ENCODE results near the gene CYP27C1. TPM values are rescaled to one million over a fixed set of nuclear protein-coding genes. Genes with fewer than 3 reads are reported as not detected.

Gene CYP27C1
- total and polyA plus RNA-seq, 9 of the 15 experiments (the other 6 are each of a cell fraction or from before 2014, with no cell fraction given), result not detected

- H3K9me1 ChIP-seq (ENCODE audit: control insufficient read depth, insufficient read depth, low read length), result no peaks in the 10 kb centered on the region
- ATAC-seq, result no peak
- intact Hi-C loops (cut with micrococcal nuclease) (loop anchor here (5.0 to 10.0 kb wide), 2 partner anchors 128 to 451 kb away; partner anchors contain the start of gene GPR17), in situ Hi-C loops (cut with MboI) (no loop called here)
- DNase-seq (ENCODE audit: extremely low read depth in 1 of 4, low spot score in 3 of 4), result no peak
- CTCF ChIA-PET (ENCODE audit: low intra/inter-chr PET ratio), result interaction anchor here (1.4 to 1.6 kb wide), 2 partner anchors 282 to 284 kb away, joined by 4 to 10 read pairs; no protein-coding TSS in a partner anchor
- POLR2A ChIA-PET, result interaction anchor here (0.7 kb wide), 1 partner anchor 521 kb away, joined by 3 read pairs; no protein-coding TSS in a partner anchor
- no TSS peak for BruUV-seq (replicated peaks)
- no peak overlapping the region for H2AFZ ChIP-seq (ENCODE audit: low read depth, low read length)
- peaks cover 43 to 65% of the 10 kb centered on the region in 2 experiments for H3K27me3 ChIP-seq (ENCODE audit: control insufficient read depth in 2 of 2, insufficient read depth in 2 of 2, low read length in 2 of 2)
- no peaks in the 10 kb centered on the region for H3K79me2 ChIP-seq (ENCODE audit: control insufficient read depth, insufficient read depth, low read length)
- 3% methylated on average over 2 of the region's 2 CpGs for WGBS (ENCODE audit: insufficient coverage, low coverage, missing lambda C conversion rate)
- H3K27ac ChIP-seq (ENCODE audit: extremely low read depth, low read depth, low read length), result no peak overlapping the region
- no peaks in the 10 kb centered on the region for H3K36me3 ChIP-seq (ENCODE audit: control insufficient read depth, insufficient read depth, low read length)
- no peaks in the 10 kb centered on the region for H3K9me3 ChIP-seq (replicated peaks; ENCODE audit: control insufficient read depth, insufficient read depth, low read depth, low read length)
- H3K4me3 ChIP-seq, result no peak overlapping the region
- H3K9ac ChIP-seq (ENCODE audit: insufficient read depth in 1 of 2, low read depth in 2 of 2, low read length in 2 of 2), result no peak overlapping the region
- peaks cover 0 to 10% of the 10 kb centered on the region in 2 experiments; a peak in 2 of 5 replicates for H3K4me1 ChIP-seq (replicated peaks in 1 of 2; ENCODE audit: control insufficient read depth in 2 of 2, insufficient read depth in 2 of 2, low read length in 2 of 2)
- no peaks in the 10 kb centered on the region for H4K20me1 ChIP-seq (replicated peaks; ENCODE audit: control insufficient read depth, insufficient read depth, low read length)
- TF ChIP-seq ZNF57 (CRISPR knock-in tag; IDR thresholded peaks at IDR 0.05) (no peak), GTF2A2 (tag; IDR thresholded peaks at IDR 0.05) (no peak), ZBTB5 (IDR thresholded peaks at IDR 0.05) (no peak), MYBL2 (IDR thresholded peaks at IDR 0.05; ENCODE audit: low read depth) (no peak), MYBL2 (CRISPR knock-in tag; IDR thresholded peaks at IDR 0.05; ENCODE audit: borderline replicate concordance) (no peak), GABPA (tag; conservative IDR thresholded peaks at IDR 0.05; ENCODE audit: low read depth) (no peak), PKNOX1 (IDR thresholded peaks at IDR 0.05) (no peak), CBX8 (IDR thresholded peaks at IDR 0.05; ENCODE audit: borderline replicate concordance, extremely low read depth, low read depth, low read length, poor library complexity, severe bottlenecking) (no peak), FOXK1 (CRISPR knock-in tag; IDR thresholded peaks at IDR 0.05; ENCODE audit: borderline replicate concordance) (no peak), SMAD4 (CRISPR knock-in tag; conservative IDR thresholded peaks at IDR 0.05) (no peak), ZNF232 (CRISPR knock-in tag; IDR thresholded peaks at IDR 0.05) (no peak), FOXJ2 (tag; IDR thresholded peaks at IDR 0.05) (no peak), VEZF1 (CRISPR knock-in tag; IDR thresholded peaks at IDR 0.05) (no peak), PTRF (tag; IDR thresholded peaks at IDR 0.05) (no peak)
- FAIRE-seq, result no peak
- H3K4me2 ChIP-seq (ENCODE audit: insufficient read depth, low read length), result no peak overlapping the region
Measured at GRCh38 chr2:127196549-127196948, 23.6 kb downstream of the CYP27C1 start.
